Keratinocyte (primary cell): ENCODE measurements around the gene DMRT2. TPM values are rescaled to one million over a fixed set of nuclear protein-coding genes. Genes with fewer than 3 reads are reported as not detected.

Source experiments
- DNase-seq: peaks from one replicate; pipeline ENCODE4 v3.0.0-alpha.2; 2011; ENCODE audit warnings: low read depth, missing footprints, low spot score
- FAIRE-seq: peaks from 2 replicates; lab custom pipeline; 2011; peaks lifted over from hg19 to GRCh38; lab: Jason Lieb, UNC
- H2AFZ ChIP-seq: 2 replicates; pipeline ENCODE4 v1.6.0; 2012; ENCODE audit warnings: low read length, control low read depth, inconsistent platforms; ENCODE audit not compliant: control insufficient read depth
- H3K27ac ChIP-seq: 2 replicates; pipeline ENCODE4 v1.5.1; 2011; ENCODE audit warnings: low read length; ENCODE audit not compliant: control insufficient read depth, insufficient read depth
- H3K27me3 ChIP-seq: 3 replicates; pipeline ENCODE4 v1.6.0; 2011; ENCODE audit warnings: low read length; ENCODE audit not compliant: control insufficient read depth, insufficient read depth; ENCODE audit errors: extremely low read depth
- H3K36me3 ChIP-seq, 2 experiments: 2 replicates in 1 of 2; 3 replicates in 1 of 2; pipeline ENCODE4 v1.5.1; 2011; ENCODE audit warnings: low read length in 2 of 2, mild to moderate bottlenecking in 1 of 2; ENCODE audit not compliant: control insufficient read depth in 2 of 2, insufficient read depth in 2 of 2; ENCODE audit errors: extremely low read depth in 1 of 2
- H3K4me1 ChIP-seq: 3 replicates; pipeline ENCODE4 v1.5.1; 2011; ENCODE audit warnings: low read length; ENCODE audit not compliant: control insufficient read depth, insufficient read depth; ENCODE audit errors: extremely low read depth
- H3K4me2 ChIP-seq: 3 replicates; pipeline ENCODE4 v1.6.0; 2011; ENCODE audit warnings: low read depth, low read length; ENCODE audit not compliant: control insufficient read depth, insufficient read depth; ENCODE audit errors: extremely low read depth
- H3K4me3 ChIP-seq, 3 experiments: fragments of 200-600 bp in 1 of 3; sonication (generic) in 1 of 3; 2 replicates in 2 of 3; 3 replicates in 1 of 3; pipeline ENCODE4 v1.5.1; 2011 to 2016; ENCODE audit warnings: low read length in 3 of 3, mild to moderate bottlenecking in 3 of 3, control low read depth in 2 of 3, inconsistent platforms in 1 of 3, low read depth in 1 of 3, mixed read lengths in 1 of 3, mixed run types in 1 of 3, moderate library complexity in 1 of 3; ENCODE audit not compliant: control insufficient read depth in 2 of 3, insufficient read depth in 2 of 3; ENCODE audit errors: extremely low read depth in 1 of 3
- H3K79me2 ChIP-seq: 2 replicates; pipeline ENCODE4 v1.6.0; 2012; ENCODE audit warnings: low read length; ENCODE audit not compliant: control insufficient read depth, insufficient read depth
- H3K9ac ChIP-seq: 3 replicates; pipeline ENCODE4 v1.6.0; 2011; ENCODE audit warnings: low read length; ENCODE audit not compliant: control insufficient read depth, insufficient read depth; ENCODE audit errors: extremely low read depth
- H3K9me1 ChIP-seq: 3 replicates; pipeline ENCODE4 v1.6.0; 2011; ENCODE audit warnings: low read length; ENCODE audit not compliant: control insufficient read depth, insufficient read depth; ENCODE audit errors: extremely low read depth
- H3K9me3 ChIP-seq: 2 replicates; pipeline ENCODE4 v1.5.1; 2012; ENCODE audit warnings: low read depth, low read length; ENCODE audit not compliant: control insufficient read depth
- H4K20me1 ChIP-seq: 3 replicates; pipeline ENCODE4 v1.6.0; 2011; ENCODE audit warnings: low read length; ENCODE audit not compliant: control insufficient read depth, insufficient read depth; ENCODE audit errors: extremely low read depth
- EZH2 ChIP-seq: IDR thresholded peaks from one replicate; pipeline ENCODE4 v1.6.1; 2012; ENCODE audit warnings: inconsistent platforms, mild to moderate bottlenecking, low read length, moderate library complexity
- dilution Hi-C: fragments of 300-500 bp; cut with MboI; formaldehyde crosslinking; loops from one replicate; pipeline ENCODE4 v1.7.0; 2020; ENCODE audit warnings: low sequenced_read_pairs; ENCODE audit not compliant: extremely low pct_ligation_motif_present
- polyA plus RNA-seq, 5 experiments: library from polyadenylated mRNA; depleted of rRNA in 3 of 5; stranded (reverse) in 3 of 5; stranded (forward) in 1 of 5; unstranded in 1 of 5; fragments of >200 nt; gene quantifications; 1 replicate in 1 of 5; 2 replicates in 3 of 5; 3 replicates in 1 of 5; pipeline versions ENCODE4 v1.2.1 to v1.2.3, GENCODE V29; 2011 to 2012; ENCODE audit warnings: missing spikeins in 2 of 5, low read depth in 1 of 5, low replicate concordance in 1 of 5
- small RNA-seq, 3 experiments: library from RNA; depleted of rRNA; stranded (forward); fragments of <200 nt; gene quantifications; one replicate each; pipeline ENCODE3, GENCODE V24; 2012; ENCODE audit warnings: low read depth in 3 of 3, low replicate concordance in 1 of 3; ENCODE audit not compliant: insufficient read length in 3 of 3
- TF ChIP-seq, protein P1 (sequence below), 3 experiments: IDR thresholded peaks in 1 of 3; conservative IDR thresholded peaks in 1 of 3; optimal IDR thresholded peaks in 1 of 3; 2 replicates in 2 of 3; 3 replicates in 1 of 3; pipeline versions ENCODE3 to v1.5.1; 2011; ENCODE audit warnings: low read length in 3 of 3, mild to moderate bottlenecking in 3 of 3, moderate library complexity in 2 of 3, control low read depth in 1 of 3, inconsistent platforms in 1 of 3; ENCODE audit not compliant: insufficient read depth in 2 of 3; ENCODE audit errors: extremely low read depth in 1 of 3

DMRT2 gene
- polyA plus RNA-seq, 1 donor (not counting 4 experiments of a cell fraction or from before 2014, with no cell fraction given), result not detected

DNA sequence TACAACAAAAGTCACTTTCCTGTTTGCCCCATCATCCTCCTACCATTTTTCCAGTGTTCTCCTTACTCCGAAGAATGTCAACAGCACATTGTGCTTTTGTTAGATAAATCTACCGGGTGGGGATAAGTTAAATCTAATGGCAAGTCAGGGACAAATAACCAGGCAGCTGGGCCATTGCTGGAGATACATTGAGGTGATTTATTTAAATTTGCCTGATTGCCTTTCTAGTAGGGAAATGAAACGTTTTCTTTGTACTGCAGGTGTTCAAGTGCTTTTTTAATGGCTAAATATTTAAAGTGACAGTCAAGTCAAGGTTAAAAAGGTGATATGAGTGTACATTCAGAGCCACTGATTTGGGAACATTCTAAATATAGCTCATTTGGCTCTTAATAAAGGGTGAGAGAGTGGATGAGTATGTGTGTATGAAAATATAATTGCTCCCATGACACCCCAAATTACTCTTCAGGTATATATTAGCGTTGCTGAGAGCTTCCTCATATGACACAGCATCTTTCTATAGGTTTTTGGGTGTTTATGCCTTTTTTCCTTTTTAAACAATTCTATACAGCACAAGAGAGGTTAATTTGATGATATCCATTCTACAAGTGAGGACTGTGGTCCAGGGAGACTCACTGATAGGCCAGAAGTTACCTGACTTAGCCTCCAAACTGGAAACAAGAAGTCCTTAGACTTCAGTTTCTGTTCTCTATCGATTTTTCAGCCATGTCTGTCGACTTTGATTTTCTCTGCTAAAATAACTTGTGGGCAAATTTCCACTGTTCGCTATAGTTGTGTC is 51.9 kb downstream of the DMRT2 start:
- Histone ChIP-seq H3K36me3 (no peaks in the 10 kb centered on the region), H3K4me1 (no peaks in the 10 kb centered on the region), H3K9ac (no peak overlapping the region), H3K9me1 (no peaks in the 10 kb centered on the region), H3K27me3 (no peaks in the 10 kb centered on the region), H3K4me2 (no peak overlapping the region), H3K4me3 (no peak overlapping the region), H4K20me1 (no peaks in the 10 kb centered on the region), H3K79me2 (no peaks in the 10 kb centered on the region), H3K9me3 (no peaks in the 10 kb centered on the region), H2AFZ (no peak overlapping the region), H3K27ac (no peak overlapping the region)
- DNase-seq, result no peak
- no peak for TF ChIP-seq EZH2
- TF ChIP-seq, protein P1, sequence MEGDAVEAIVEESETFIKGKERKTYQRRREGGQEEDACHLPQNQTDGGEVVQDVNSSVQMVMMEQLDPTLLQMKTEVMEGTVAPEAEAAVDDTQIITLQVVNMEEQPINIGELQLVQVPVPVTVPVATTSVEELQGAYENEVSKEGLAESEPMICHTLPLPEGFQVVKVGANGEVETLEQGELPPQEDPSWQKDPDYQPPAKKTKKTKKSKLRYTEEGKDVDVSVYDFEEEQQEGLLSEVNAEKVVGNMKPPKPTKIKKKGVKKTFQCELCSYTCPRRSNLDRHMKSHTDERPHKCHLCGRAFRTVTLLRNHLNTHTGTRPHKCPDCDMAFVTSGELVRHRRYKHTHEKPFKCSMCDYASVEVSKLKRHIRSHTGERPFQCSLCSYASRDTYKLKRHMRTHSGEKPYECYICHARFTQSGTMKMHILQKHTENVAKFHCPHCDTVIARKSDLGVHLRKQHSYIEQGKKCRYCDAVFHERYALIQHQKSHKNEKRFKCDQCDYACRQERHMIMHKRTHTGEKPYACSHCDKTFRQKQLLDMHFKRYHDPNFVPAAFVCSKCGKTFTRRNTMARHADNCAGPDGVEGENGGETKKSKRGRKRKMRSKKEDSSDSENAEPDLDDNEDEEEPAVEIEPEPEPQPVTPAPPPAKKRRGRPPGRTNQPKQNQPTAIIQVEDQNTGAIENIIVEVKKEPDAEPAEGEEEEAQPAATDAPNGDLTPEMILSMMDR (optimal IDR thresholded peaks at IDR 0.05 in 1 of 3, IDR thresholded peaks at IDR 0.05 in 1 of 3, conservative IDR thresholded peaks at IDR 0.05 in 1 of 3; ENCODE audit: extremely low read depth in 1 of 3, insufficient read depth in 2 of 3, low read length in 3 of 3), result no peak
- no peak for FAIRE-seq
- dilution Hi-C loops, result no loop called here

DNA sequence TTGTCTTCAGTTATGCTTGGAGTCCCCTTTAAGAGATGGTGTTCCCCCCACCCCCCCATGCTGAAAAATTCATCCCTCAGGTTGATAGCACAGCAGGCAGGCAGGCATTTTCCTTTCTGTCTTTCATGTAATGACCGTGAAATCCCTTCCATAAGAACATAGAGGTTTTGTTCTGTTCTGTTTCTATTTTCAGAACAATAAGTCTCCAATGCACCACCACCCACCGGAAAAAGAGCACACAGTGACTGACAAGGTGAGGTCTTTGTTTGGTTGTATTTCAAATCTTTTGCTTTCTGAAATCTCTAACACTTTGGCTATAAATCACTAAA is 52.4 kb downstream of the DMRT2 start:
- H3K4me2 ChIP-seq, result no peak overlapping the region
- no peak overlapping the region for H3K27ac ChIP-seq
- H3K79me2 ChIP-seq, result no peaks in the 10 kb centered on the region
- H3K4me1 ChIP-seq, result no peaks in the 10 kb centered on the region
- no peaks in the 10 kb centered on the region for H3K9me3 ChIP-seq
- DNase-seq (no peak), FAIRE-seq (no peak)
- TF ChIP-seq, protein P1 (optimal IDR thresholded peaks at IDR 0.05 in 1 of 3, IDR thresholded peaks at IDR 0.05 in 1 of 3, conservative IDR thresholded peaks at IDR 0.05 in 1 of 3; ENCODE audit: extremely low read depth in 1 of 3, insufficient read depth in 2 of 3, low read length in 3 of 3), result no peak
- TF ChIP-seq EZH2, result no peak
- H4K20me1 ChIP-seq, result no peaks in the 10 kb centered on the region
- no peak overlapping the region for H3K4me3 ChIP-seq
- no peak overlapping the region for H3K9ac ChIP-seq
- dilution Hi-C loops, result no loop called here
- no peaks in the 10 kb centered on the region for H3K36me3 ChIP-seq
- H3K9me1 ChIP-seq, result no peaks in the 10 kb centered on the region
- no peak overlapping the region for H2AFZ ChIP-seq
- no peaks in the 10 kb centered on the region for H3K27me3 ChIP-seq

Small RNA genes within 50 kb of the gene (small RNA-seq; reads per million reads assigned to genes)
- gene RNU6-1073P, result 0 reads per million in 3 experiments

Other genes starting within 250 kb of the DMRT2 start
- not detected in 3 replicates for gene DMRT1, start 208.7 kb upstream of the DMRT2 start, polyA plus RNA-seq
- not detected in 3 replicates for gene DMRT3, start 73.7 kb upstream of the DMRT2 start, polyA plus RNA-seq